ENCODE measurements around the gene CLEC5A.

- TF ChIP-seq POLR2A (IDR thresholded peaks at IDR 0.05; ENCODE audit: low read depth) = no peak
- TF ChIP-seq CTCF (IDR thresholded peaks at IDR 0.05) = no peak
- no peak for TF ChIP-seq EP300 (IDR thresholded peaks at IDR 0.05)
Observed at GRCh38 chr7:141944811-141945210, 2.0 kb downstream of the CLEC5A start.

Data from esophagus muscularis mucosa (tissue), 4 donors.